ENCODE results near the gene MYL9.

Gene MYL9

DNA sequence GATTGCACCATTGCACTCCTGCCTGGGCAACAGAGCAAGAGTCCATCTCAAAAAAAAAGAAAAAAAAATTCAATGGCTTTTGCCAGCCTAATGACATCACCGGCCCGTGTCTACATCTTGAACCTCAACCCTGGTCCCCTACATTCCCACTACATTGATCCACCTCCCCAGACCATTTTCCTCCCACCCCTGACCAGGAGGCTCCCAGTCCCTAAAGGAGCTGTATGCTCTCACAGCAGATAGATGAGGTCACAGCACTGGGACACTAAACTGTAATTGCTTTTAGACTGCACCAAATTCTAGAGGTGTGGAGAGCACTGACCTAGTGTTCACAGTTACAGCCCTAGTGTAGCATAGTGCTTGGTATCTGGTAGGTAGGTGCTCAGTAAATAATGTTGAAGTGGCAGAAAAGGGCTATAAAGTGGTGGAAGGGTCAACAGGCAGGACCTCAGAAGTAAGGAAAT, 42.7 kb downstream of the MYL9 start:
- DNase-seq (ENCODE audit: low spot score) = no peak

DNA sequence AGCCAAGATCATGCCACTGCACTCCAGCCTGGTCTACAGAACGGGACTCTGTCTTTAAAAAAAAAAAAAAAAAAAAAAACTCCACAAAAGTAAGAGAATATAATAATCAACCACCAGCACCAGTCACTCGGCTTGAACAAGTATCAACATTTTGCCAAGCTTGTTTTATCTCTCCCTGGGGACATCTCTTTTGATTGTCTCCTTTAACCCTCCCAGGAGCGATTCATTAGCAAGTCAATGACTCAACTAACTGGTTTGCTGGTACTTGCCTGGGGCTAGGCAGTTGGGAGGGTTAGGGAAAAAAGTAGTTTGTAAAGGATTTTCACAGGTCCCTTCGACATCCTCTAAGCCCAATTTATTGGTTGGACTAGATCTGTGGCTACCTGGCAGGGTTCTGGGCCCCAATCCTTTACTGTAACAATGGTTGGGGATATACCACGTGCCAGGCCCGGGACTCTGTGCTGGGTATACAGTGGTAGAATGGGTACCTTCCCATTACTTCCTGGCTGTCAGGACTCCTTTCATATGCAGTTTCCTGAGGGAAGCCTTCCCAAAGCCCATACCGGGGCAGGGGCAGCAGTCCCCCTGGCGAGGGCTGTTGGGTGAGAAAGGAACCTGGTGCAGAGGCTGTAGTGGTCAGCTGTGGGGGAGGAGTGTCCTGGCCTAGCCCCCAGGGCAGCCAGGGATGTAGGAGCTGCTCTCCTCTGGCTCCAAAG, 44.2 kb downstream of the MYL9 start:
- DNase-seq (ENCODE audit: low spot score) = no peak

DNA sequence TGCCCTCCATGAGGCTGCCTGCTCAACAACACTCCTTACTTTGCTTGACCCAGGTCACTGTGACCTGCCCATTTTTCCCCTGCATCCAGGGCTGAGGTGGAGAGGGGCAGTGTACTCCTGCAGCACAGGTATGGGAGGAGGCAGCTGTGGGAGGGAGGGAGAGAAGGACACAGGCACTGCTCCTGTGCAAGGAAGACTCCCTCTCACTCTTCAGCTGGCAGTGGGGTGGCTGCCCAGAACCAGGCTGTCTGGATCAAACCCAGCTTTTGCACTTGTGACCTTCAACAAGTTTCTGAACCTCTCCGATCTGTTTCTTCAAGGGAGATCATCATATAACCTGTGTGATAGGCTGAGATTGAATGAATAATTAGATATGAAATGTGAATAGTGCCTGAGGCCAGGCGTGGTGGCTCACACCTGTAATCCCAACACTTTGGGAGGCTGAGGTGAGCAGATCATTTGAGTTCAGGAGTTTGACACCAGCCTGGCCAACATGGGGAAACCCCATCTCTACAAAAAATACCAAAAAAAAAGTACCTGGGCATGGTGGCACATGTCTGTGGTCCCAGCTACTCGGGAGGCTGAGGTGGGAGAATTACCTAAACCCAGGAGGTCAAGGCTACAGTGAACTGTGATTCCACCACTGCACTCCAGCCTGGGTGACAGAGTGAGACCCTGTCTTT, 46.2 kb downstream of the MYL9 start:
- no peak for DNase-seq (ENCODE audit: low spot score)

DNA sequence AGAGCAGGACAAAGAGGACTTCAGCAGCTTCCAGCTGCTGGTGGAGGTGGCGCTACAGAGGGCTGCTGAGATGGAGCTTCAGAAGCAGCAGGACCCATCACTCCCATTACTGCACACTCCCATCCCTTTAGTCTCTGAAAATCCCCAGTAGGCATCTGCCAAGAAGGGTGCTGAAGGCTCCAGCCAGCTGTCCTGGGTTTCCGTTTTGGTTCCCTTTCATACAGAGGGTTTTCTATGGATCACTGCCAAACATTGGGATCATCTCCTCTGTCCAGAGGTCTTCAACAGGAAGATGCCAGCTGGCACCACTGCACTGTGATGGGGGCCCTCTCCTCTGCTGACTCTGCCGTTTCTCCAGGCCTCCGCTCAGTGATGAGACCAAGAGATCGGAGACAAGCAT, 50.0 kb downstream of the MYL9 start:
- no peak for DNase-seq (ENCODE audit: low spot score)

DNA sequence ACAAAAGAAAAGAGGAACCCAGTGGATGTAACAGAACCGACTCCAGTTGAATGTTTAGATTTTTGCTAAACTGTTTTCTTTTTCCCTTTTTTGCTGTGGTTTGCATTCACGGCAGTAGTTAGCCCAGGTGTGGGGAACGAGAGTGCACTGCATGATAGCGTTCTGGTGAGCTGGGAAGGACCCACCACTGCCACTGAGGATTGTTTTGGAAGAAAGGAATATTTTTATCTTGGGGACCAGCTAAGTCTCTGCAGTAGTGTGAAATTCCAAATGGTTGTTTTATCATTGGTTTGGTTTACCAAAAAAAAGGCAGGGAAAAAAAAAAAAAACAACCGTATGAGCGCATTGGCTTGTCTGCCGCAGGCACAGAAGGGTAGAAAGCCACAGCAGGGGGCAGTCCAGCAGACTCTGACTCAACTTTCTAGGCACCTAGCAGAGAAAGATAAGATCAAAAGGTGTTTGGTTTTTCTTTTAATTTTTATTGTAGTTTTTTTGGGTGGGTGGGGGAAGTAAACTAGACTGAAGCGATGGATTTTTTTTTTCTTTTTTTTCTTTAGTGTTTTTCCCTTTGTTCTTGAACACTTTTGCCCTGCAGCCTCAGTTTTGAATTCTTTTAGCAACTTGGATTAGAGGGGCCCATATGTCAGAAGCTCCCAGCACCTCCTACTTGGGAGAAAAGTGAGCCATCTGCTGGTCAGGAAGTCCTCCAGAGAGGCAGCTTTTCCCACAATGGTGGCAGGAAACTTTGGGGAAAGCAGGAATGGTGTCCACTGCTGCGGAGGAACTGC, 50.7 kb downstream of the MYL9 start:
- DNase-seq (ENCODE audit: low spot score) = peak; percentile 59

DNA sequence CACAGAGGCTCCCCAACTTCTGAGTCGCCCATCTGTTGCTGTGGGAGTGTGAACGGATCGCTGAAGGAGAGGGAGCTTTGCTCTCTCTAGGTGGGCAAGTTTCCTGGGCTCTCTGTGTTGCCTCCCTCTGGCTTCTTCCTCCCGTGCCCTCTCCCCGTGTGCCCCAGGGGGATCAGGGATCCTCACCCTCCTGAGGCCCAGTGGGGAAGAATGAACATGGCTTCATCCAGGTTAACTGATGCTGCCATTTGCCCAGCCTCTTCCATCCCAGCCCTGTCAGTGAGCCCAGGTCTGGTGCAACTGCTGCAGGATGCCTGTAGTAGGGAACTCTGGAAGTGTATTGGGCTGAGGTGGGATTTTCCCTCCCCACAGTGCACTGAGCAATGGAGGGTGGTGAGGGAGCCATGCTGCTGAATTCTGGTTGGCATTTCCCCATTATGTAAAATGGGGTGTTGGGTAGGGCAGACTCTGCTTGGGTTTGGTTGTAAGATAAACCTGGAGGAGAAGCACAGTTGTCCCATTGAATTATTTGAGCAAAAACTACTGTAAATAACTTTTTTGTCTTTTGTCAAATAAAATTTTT, 52.1 kb downstream of the MYL9 start:
- no peak for DNase-seq (ENCODE audit: low spot score)

DNA sequence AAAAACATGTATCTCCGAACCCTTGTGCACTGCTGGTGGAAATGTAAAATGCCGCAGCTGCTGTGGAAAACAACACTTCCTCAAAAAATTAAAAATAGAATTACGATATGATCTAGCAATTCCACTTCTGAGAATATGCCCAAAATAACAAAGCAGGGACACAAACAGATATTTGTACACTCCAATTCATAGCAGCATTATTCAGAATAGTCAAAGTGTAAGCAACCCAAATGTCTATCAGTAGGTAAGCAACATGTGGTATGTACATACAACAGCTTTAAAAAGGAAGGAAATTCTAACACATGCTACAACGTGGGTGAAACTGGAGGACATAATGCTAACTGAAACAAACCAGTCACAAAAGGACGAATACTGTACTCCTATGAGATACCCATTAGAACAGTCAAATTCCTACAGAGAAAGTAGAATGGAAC, 58.6 kb downstream of the MYL9 start:
- no peak for DNase-seq (ENCODE audit: low spot score)

Data from cerebellar cortex (tissue), 1 donor.